CD4-positive, CD25-positive, alpha-beta regulatory T cell (primary cell): ENCODE measurements around the gene P3H3. TPM values are rescaled to one million over a fixed set of nuclear protein-coding genes. Genes with fewer than 3 reads are reported as not detected.

Experiments
- ATAC-seq, 2 donors: fragments of 150-1000 bp; cut with Tn5 transposase; one replicate each; pipeline ENCODE4 v1.10.0; 2021; ENCODE audit warnings: low read depth in 2 of 2, moderate number of reproducible peaks in 2 of 2, moderate library complexity in 1 of 2
- DNase-seq, 3 donors: peaks; one replicate each; pipeline versions ENCODE4 v3.0.0 to v3.0.0-alpha.2; 2012 to 2022; ENCODE audit warnings: mixed read lengths in 1 of 3
- H3K27ac ChIP-seq: one replicate; pipeline ENCODE4 v1.7.0; 2013; ENCODE audit warnings: mild to moderate bottlenecking, low read length; ENCODE audit not compliant: insufficient read depth, poor library complexity, severe bottlenecking
- H3K27me3 ChIP-seq: one replicate; pipeline ENCODE4 v1.7.0; 2013; ENCODE audit warnings: low read length; ENCODE audit not compliant: control insufficient read depth, insufficient read depth
- H3K36me3 ChIP-seq: one replicate; pipeline ENCODE4 v1.7.0; 2013; ENCODE audit warnings: mild to moderate bottlenecking, low read length, moderate library complexity; ENCODE audit not compliant: control insufficient read depth, insufficient read depth
- H3K4me1 ChIP-seq: 2 replicates; pipeline ENCODE4 v1.7.0; 2013; ENCODE audit warnings: mild to moderate bottlenecking, low read length; ENCODE audit not compliant: insufficient read depth, control insufficient read depth, poor library complexity, severe bottlenecking
- H3K4me3 ChIP-seq: one replicate; pipeline ENCODE4 v1.7.0; 2013; ENCODE audit warnings: low read depth, mild to moderate bottlenecking, low read length, moderate library complexity
- H3K9me3 ChIP-seq, 2 experiments: 1 replicate in 1 of 2; 2 replicates in 1 of 2; pipeline ENCODE4 v1.7.0; 2013; ENCODE audit warnings: low read length in 2 of 2, mild to moderate bottlenecking in 1 of 2, moderate library complexity in 1 of 2; ENCODE audit not compliant: control insufficient read depth in 2 of 2
- H3K27ac Mint-ChIP-seq, 3 donors: one replicate each; pipeline ENCODE4 v1.8.0; 2020 to 2022; ENCODE audit warnings: mild to moderate bottlenecking in 3 of 3, mixed read lengths in 3 of 3, moderate library complexity in 2 of 3
- H3K27me3 Mint-ChIP-seq: one replicate; pipeline ENCODE4 v1.8.0; 2022; ENCODE audit warnings: mild to moderate bottlenecking, mixed read lengths
- H3K36me3 Mint-ChIP-seq: one replicate; pipeline ENCODE4 v1.8.0; 2020; ENCODE audit warnings: mixed read lengths
- H3K4me1 Mint-ChIP-seq, 4 donors: one replicate each; pipeline ENCODE4 v1.8.0; 2020 to 2022; ENCODE audit warnings: mixed read lengths in 4 of 4, mild to moderate bottlenecking in 1 of 4
- H3K4me3 Mint-ChIP-seq, 4 donors: one replicate each; pipeline ENCODE4 v1.8.0; 2020 to 2022; ENCODE audit warnings: mild to moderate bottlenecking in 4 of 4, mixed read lengths in 4 of 4, moderate library complexity in 3 of 4
- H3K9me3 Mint-ChIP-seq, 7 donors: one replicate each; pipeline ENCODE4 v1.8.0; 2020 to 2022; ENCODE audit warnings: mixed read lengths in 7 of 7, mild to moderate bottlenecking in 3 of 7, moderate library complexity in 2 of 7
- polyA plus RNA-seq, 4 donors: library from polyadenylated mRNA; unstranded; fragments of 300-500 nt; fragmentation: Illumina TruSeq; gene quantifications; one replicate each; pipeline ENCODE4 v1.2.3, GENCODE V29; 2021
- total RNA-seq: library from RNA; stranded (reverse); gene quantifications from one replicate; pipeline ENCODE4 v1.2.3, GENCODE V29; 2022

Gene P3H3
- total and polyA plus RNA-seq, 5 donors from 2014 or later, result 0.64 to 1.4 (median 1.1) TPM; not detected in 1

GRCh38 chr12:6791931-6792520 lies 36.2 kb upstream of the P3H3 start:
- H3K4me1 ChIP-seq, result peaks cover 61% of the 10 kb centered on the region
- peak overlapping the region; percentile 96 to 100 (median 99) for H3K27ac Mint-ChIP-seq
- H3K9me3 Mint-ChIP-seq, result no peaks in the 10 kb centered on the region
- peak overlapping the region; percentile 96 for H3K4me3 ChIP-seq
- ATAC-seq (no peak), DNase-seq (no peak)
- H3K27me3 ChIP-seq, result no peaks in the 10 kb centered on the region
- peak overlapping the region; percentile 97 to 99 (median 98) for H3K4me3 Mint-ChIP-seq
- H3K9me3 ChIP-seq, result no peaks in the 10 kb centered on the region
- H3K36me3 Mint-ChIP-seq, result peaks cover 23% of the 10 kb centered on the region
- peak overlapping the region; percentile 84 for H3K27ac ChIP-seq
- no peaks in the 10 kb centered on the region for H3K27me3 Mint-ChIP-seq
- peaks cover 27% of the 10 kb centered on the region for H3K36me3 ChIP-seq
- peaks cover 19 to 77% (median 54%) of the 10 kb centered on the region in 4 donors for H3K4me1 Mint-ChIP-seq

GRCh38 chr12:6792522-6793201 lies 35.5 kb upstream of the P3H3 start:
- H3K4me1 Mint-ChIP-seq, result peaks cover 18 to 77% (median 56%) of the 10 kb centered on the region in 4 donors
- H3K36me3 Mint-ChIP-seq, result peaks cover 29% of the 10 kb centered on the region
- no peaks in the 10 kb centered on the region for H3K9me3 Mint-ChIP-seq
- H3K27me3 Mint-ChIP-seq, result no peaks in the 10 kb centered on the region
- Histone ChIP-seq H3K4me3 (peak overlapping the region; percentile 96), H3K27me3 (no peaks in the 10 kb centered on the region), H3K27ac (peak overlapping the region; percentile 84), H3K9me3 (no peaks in the 10 kb centered on the region), H3K4me1 (peaks cover 54% of the 10 kb centered on the region), H3K36me3 (peaks cover 30% of the 10 kb centered on the region)
- H3K27ac Mint-ChIP-seq, result peak overlapping the region; percentile 96 to 100 (median 99)
- H3K4me3 Mint-ChIP-seq, result peak overlapping the region; percentile 97 to 99 (median 98)
- ATAC-seq, result peak; percentile 56 to 58
- peak in 2 of 3 donors; percentile 51 to 74 for DNase-seq

GRCh38 chr12:6795088-6795487 lies 33.1 kb upstream of the P3H3 start:
- Mint-ChIP-seq H3K27ac (peak overlapping the region; percentile 74 to 85 (median 75)), H3K4me3 (peak overlapping the region in 3 of 4 donors; percentile 4 to 74 (median 55)), H3K27me3 (no peaks in the 10 kb centered on the region), H3K9me3 (no peaks in the 10 kb centered on the region), H3K4me1 (peaks cover 20 to 83% (median 55%) of the 10 kb centered on the region in 4 donors), H3K36me3 (peaks cover 48% of the 10 kb centered on the region)
- DNase-seq (no peak), ATAC-seq (no peak)
- Histone ChIP-seq H3K9me3 (no peaks in the 10 kb centered on the region), H3K36me3 (peaks cover 46% of the 10 kb centered on the region), H3K27me3 (no peaks in the 10 kb centered on the region), H3K4me1 (peaks cover 39% of the 10 kb centered on the region), H3K27ac (no peak overlapping the region), H3K4me3 (no peak overlapping the region)

GRCh38 chr12:6796576-6796975 lies 31.6 kb upstream of the P3H3 start:
- peaks cover 26% of the 10 kb centered on the region for H3K4me1 ChIP-seq
- Mint-ChIP-seq H3K36me3 (peaks cover 46% of the 10 kb centered on the region), H3K4me1 (peaks cover 20 to 79% (median 55%) of the 10 kb centered on the region in 4 donors), H3K27me3 (no peaks in the 10 kb centered on the region), H3K4me3 (peak overlapping the region in 2 of 4 donors; percentile 18 to 58), H3K9me3 (no peaks in the 10 kb centered on the region), H3K27ac (peak overlapping the region; percentile 73 to 84 (median 79))
- DNase-seq, result no peak
- no peak overlapping the region for H3K4me3 ChIP-seq
- no peaks in the 10 kb centered on the region for H3K27me3 ChIP-seq
- peaks cover 56% of the 10 kb centered on the region for H3K36me3 ChIP-seq
- no peaks in the 10 kb centered on the region for H3K9me3 ChIP-seq
- no peak for ATAC-seq
- H3K27ac ChIP-seq, result no peak overlapping the region

GRCh38 chr12:6799147-6799546 lies 29.1 kb upstream of the P3H3 start:
- H3K27me3 ChIP-seq, result no peaks in the 10 kb centered on the region
- H3K4me3 Mint-ChIP-seq, result peak overlapping the region in 1 of 4 donors; percentile 24
- H3K27me3 Mint-ChIP-seq, result no peaks in the 10 kb centered on the region
- H3K4me1 ChIP-seq, result peaks cover 9% of the 10 kb centered on the region
- H3K9me3 ChIP-seq, result no peaks in the 10 kb centered on the region
- H3K27ac ChIP-seq, result no peak overlapping the region
- H3K9me3 Mint-ChIP-seq, result no peaks in the 10 kb centered on the region
- H3K36me3 Mint-ChIP-seq, result peaks cover 54% of the 10 kb centered on the region
- no peak overlapping the region for H3K4me3 ChIP-seq
- peaks cover 76% of the 10 kb centered on the region for H3K36me3 ChIP-seq
- peak overlapping the region in 2 of 3 donors; percentile 48 to 74 for H3K27ac Mint-ChIP-seq
- peaks cover 16 to 57% (median 39%) of the 10 kb centered on the region in 4 donors for H3K4me1 Mint-ChIP-seq
- no peak for DNase-seq
- ATAC-seq, result no peak

- Mint-ChIP-seq H3K27ac (no peak overlapping the region), H3K9me3 (no peaks in the 10 kb centered on the region), H3K4me1 (peaks cover 11 to 26% (median 20%) of the 10 kb centered on the region in 4 donors), H3K36me3 (peaks cover 34% of the 10 kb centered on the region), H3K4me3 (no peak overlapping the region), H3K27me3 (no peaks in the 10 kb centered on the region)
- no peak for DNase-seq
- Histone ChIP-seq H3K4me3 (no peak overlapping the region), H3K9me3 (no peaks in the 10 kb centered on the region), H3K36me3 (peaks cover 48% of the 10 kb centered on the region), H3K4me1 (no peaks in the 10 kb centered on the region), H3K27me3 (no peaks in the 10 kb centered on the region), H3K27ac (no peak overlapping the region)
- no peak for ATAC-seq
These were observed 21.0 kb upstream of the P3H3 start for GRCh38 chr12:6807170-6807569.

- Histone ChIP-seq H3K4me1 (no peaks in the 10 kb centered on the region), H3K9me3 (no peaks in the 10 kb centered on the region), H3K27ac (no peak overlapping the region), H3K36me3 (peaks cover 38% of the 10 kb centered on the region), H3K4me3 (no peak overlapping the region), H3K27me3 (no peaks in the 10 kb centered on the region)
- Mint-ChIP-seq H3K36me3 (peaks cover 34% of the 10 kb centered on the region), H3K27me3 (no peaks in the 10 kb centered on the region), H3K27ac (peak overlapping the region in 2 of 3 donors; percentile 62 to 81), H3K4me3 (no peak overlapping the region), H3K9me3 (no peaks in the 10 kb centered on the region), H3K4me1 (peaks cover 11 to 24% (median 19%) of the 10 kb centered on the region in 4 donors)
- ATAC-seq (no peak), DNase-seq (no peak)
These were observed 19.2 kb upstream of the P3H3 start for GRCh38 chr12:6809056-6809455.
